Gastroesophageal sphincter (tissue), 4 donors: Measurements from ENCODE around the gene ZNF526. TPM values are rescaled to one million over a fixed set of nuclear protein-coding genes. Genes with fewer than 3 reads are reported as not detected.

ENCODE experiments used
- ATAC-seq: fragments of 150-250 bp; one replicate; pipeline ENCODE4 v1.9.1; 2016; ENCODE audit warnings: mild to moderate bottlenecking, moderate library complexity
- H3K27ac ChIP-seq, 4 donors: fragments of 200-600 bp; sonication (generic) in 3 of 4; 1 replicate in 3 of 4; 2 replicates in 1 of 4; pipeline ENCODE4 v1.5.1; 2016 to 2019
- H3K27me3 ChIP-seq: fragments of 200-600 bp; sonication (generic); one replicate; pipeline ENCODE4 v1.5.1; 2019
- H3K36me3 ChIP-seq, 2 donors: fragments of 200-600 bp; sonication (generic); one replicate each; pipeline ENCODE4 v1.5.1; 2019; ENCODE audit warnings: control low read depth in 1 of 2
- H3K4me1 ChIP-seq, 3 donors: fragments of 200-600 bp; sonication (generic); 1 replicate in 2 of 3; 2 replicates in 1 of 3; pipeline ENCODE4 v1.5.1; 2016 to 2019; ENCODE audit warnings: control low read depth in 2 of 3
- H3K4me3 ChIP-seq, 2 donors: fragments of 200-600 bp; sonication (generic); one replicate each; pipeline ENCODE4 v1.5.1; 2019; ENCODE audit warnings: mild to moderate bottlenecking in 1 of 2, moderate library complexity in 1 of 2
- H3K9me3 ChIP-seq, 3 donors: fragments of 200-600 bp; sonication (generic); one replicate each; pipeline ENCODE4 v1.5.1; 2017 to 2019; ENCODE audit warnings: control low read depth in 2 of 3
- EP300 ChIP-seq: sonication (generic); formaldehyde crosslinking; IDR thresholded peaks from one replicate; pipeline ENCODE4 v1.6.1; 2017; ENCODE audit warnings: antibody characterized with exemption, mild to moderate bottlenecking
- POLR2A ChIP-seq, 2 donors: fragments of 450-650 bp; IDR thresholded peaks; one replicate each; pipeline ENCODE4 v1.6.1; 2017; ENCODE audit warnings: antibody characterized with exemption in 2 of 2, mild to moderate bottlenecking in 2 of 2, moderate library complexity in 1 of 2
- POLR2AphosphoS5 ChIP-seq: sonication (generic); formaldehyde crosslinking; IDR thresholded peaks from one replicate; pipeline ENCODE4 v1.6.1; 2017; ENCODE audit warnings: antibody characterized with exemption
- WGBS, 2 donors: methylation state at CpG; one replicate each; pipeline ENCODE4 v1.1.5; 2018; ENCODE audit warnings: low coverage in 1 of 2; 5-methylcytosine and 5-hydroxymethylcytosine counted together
- total RNA-seq, 4 donors: library from RNA; depleted of rRNA; stranded (reverse); fragments of >200 nt; gene quantifications; one replicate each; pipeline ENCODE4 v1.1.0, GENCODE V29; 2016
- TF ChIP-seq, protein P1 (sequence below), 4 experiments: fragments of 200-600 bp in 2 of 4; fragments of 450-650 bp in 2 of 4; sonication (generic) in 1 of 4; IDR thresholded peaks; one replicate each; pipeline ENCODE4 v1.5.1; 2017 to 2019; ENCODE audit warnings: antibody characterized with exemption in 4 of 4, mild to moderate bottlenecking in 2 of 4, moderate library complexity in 2 of 4

ZNF526 gene
- total RNA-seq, 4 donors from 2014 or later = 4.6 to 10.4 (median 7.8) TPM

- no peak for ATAC-seq
- peak overlapping the region; percentile 64 to 87 for H3K4me3 ChIP-seq
- TF ChIP-seq POLR2A (IDR thresholded peaks at IDR 0.05) (no peak), EP300 (no peak)
- TF ChIP-seq, protein P1, sequence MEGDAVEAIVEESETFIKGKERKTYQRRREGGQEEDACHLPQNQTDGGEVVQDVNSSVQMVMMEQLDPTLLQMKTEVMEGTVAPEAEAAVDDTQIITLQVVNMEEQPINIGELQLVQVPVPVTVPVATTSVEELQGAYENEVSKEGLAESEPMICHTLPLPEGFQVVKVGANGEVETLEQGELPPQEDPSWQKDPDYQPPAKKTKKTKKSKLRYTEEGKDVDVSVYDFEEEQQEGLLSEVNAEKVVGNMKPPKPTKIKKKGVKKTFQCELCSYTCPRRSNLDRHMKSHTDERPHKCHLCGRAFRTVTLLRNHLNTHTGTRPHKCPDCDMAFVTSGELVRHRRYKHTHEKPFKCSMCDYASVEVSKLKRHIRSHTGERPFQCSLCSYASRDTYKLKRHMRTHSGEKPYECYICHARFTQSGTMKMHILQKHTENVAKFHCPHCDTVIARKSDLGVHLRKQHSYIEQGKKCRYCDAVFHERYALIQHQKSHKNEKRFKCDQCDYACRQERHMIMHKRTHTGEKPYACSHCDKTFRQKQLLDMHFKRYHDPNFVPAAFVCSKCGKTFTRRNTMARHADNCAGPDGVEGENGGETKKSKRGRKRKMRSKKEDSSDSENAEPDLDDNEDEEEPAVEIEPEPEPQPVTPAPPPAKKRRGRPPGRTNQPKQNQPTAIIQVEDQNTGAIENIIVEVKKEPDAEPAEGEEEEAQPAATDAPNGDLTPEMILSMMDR (IDR thresholded peaks at IDR 0.05) = no peak
- H3K27me3 ChIP-seq = no peaks in the 10 kb centered on the region
- H3K9me3 ChIP-seq = no peaks in the 10 kb centered on the region
- H3K4me1 ChIP-seq = peaks cover 0 to 71% (median 28%) of the 10 kb centered on the region in 3 donors
- H3K36me3 ChIP-seq = peaks cover 0 to 46% of the 10 kb centered on the region in 2 donors
- H3K27ac ChIP-seq = peak overlapping the region; percentile 88 to 97 (median 91)
- 10 to 14% methylated on average over 1 to 2 of the region's 3 CpGs for WGBS, 2 donors
Measured at GRCh38 chr19:42271045-42271419, 50.9 kb downstream of the ZNF526 start.

- no peak overlapping the region for H3K4me3 ChIP-seq
- H3K4me1 ChIP-seq = peaks cover 0 to 81% (median 34%) of the 10 kb centered on the region in 3 donors
- H3K36me3 ChIP-seq = peaks cover 0 to 46% of the 10 kb centered on the region in 2 donors
- H3K9me3 ChIP-seq = no peaks in the 10 kb centered on the region
- TF ChIP-seq POLR2AphosphoS5 (no peak), EP300 (no peak), POLR2A (IDR thresholded peaks at IDR 0.05) (no peak)
- TF ChIP-seq, protein P1 (IDR thresholded peaks at IDR 0.05) = no peak
- peak overlapping the region in 2 of 4 donors; percentile 88 to 90 for H3K27ac ChIP-seq
- H3K27me3 ChIP-seq = no peaks in the 10 kb centered on the region
- 70 to 88% methylated on average over 4 of the region's 35 CpGs for WGBS, 2 donors
- no peak for ATAC-seq
Measured at GRCh38 chr19:42271861-42272534, 51.9 kb downstream of the ZNF526 start.

DNA sequence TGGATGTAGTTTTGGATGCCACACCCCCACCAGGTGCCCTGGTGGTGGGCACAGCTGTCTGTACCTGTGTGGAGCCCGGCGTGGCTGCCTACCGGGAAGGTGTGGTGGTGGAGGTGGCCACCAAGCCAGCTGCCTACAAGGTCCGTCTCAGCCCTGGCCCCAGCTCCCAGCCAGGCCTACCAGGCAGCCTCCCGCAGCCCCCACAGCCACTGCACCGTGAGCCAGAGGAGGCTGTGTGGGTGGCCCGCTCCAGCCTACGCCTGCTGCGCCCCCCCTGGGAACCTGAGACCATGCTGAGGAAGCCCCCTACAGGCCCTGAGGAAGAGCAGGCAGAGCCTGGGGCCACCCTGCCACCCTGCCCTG is 52.4 kb downstream of the ZNF526 start:
- Histone ChIP-seq H3K36me3 (peaks cover 0 to 46% of the 10 kb centered on the region in 2 donors), H3K27me3 (no peaks in the 10 kb centered on the region), H3K4me3 (no peak overlapping the region), H3K27ac (peak overlapping the region in 1 of 4 donors; percentile 13), H3K4me1 (peaks cover 0 to 84% (median 38%) of the 10 kb centered on the region in 3 donors), H3K9me3 (no peaks in the 10 kb centered on the region)
- WGBS, 2 donors = 80% methylated on average over 2 of the region's 9 CpGs; no CpG with 5 or more reads in 1 of the 2 donors
- no peak for ATAC-seq
- no peak for TF ChIP-seq EP300
- TF ChIP-seq, protein P1 (IDR thresholded peaks at IDR 0.05) = no peak
- no peak for TF ChIP-seq POLR2AphosphoS5
- TF ChIP-seq POLR2A (IDR thresholded peaks at IDR 0.05) = no peak

GRCh38 chr19:42272989-42273406 is 52.9 kb downstream of the ZNF526 start:
- WGBS, 2 donors = no CpG with 5 or more reads among the region's 23 CpGs
- no peak for ATAC-seq
- H3K4me3 ChIP-seq = no peak overlapping the region
- no peaks in the 10 kb centered on the region for H3K9me3 ChIP-seq
- peaks cover 0 to 84% (median 38%) of the 10 kb centered on the region in 3 donors for H3K4me1 ChIP-seq
- peak overlapping the region in 1 of 4 donors; percentile 13 for H3K27ac ChIP-seq
- no peaks in the 10 kb centered on the region for H3K27me3 ChIP-seq
- TF ChIP-seq EP300 = no peak
- TF ChIP-seq POLR2AphosphoS5 = no peak
- TF ChIP-seq, protein P1 (IDR thresholded peaks at IDR 0.05) = no peak
- TF ChIP-seq POLR2A (IDR thresholded peaks at IDR 0.05) = no peak
- peaks cover 0 to 46% of the 10 kb centered on the region in 2 donors for H3K36me3 ChIP-seq
